HEK293 (cell line): ENCODE measurements around the gene STK4.

Experiments used
- BCL11A ChIP-seq: fragments of 450-650 bp; formaldehyde crosslinking; IDR thresholded peaks from 2 replicates; pipeline ENCODE4 v1.5.1; 2016; ENCODE audit warnings: low read depth, missing biosample characterization, missing genetic modification characterization
- CTCF ChIP-seq: fragments of 450-650 bp; formaldehyde crosslinking; IDR thresholded peaks from 2 replicates; pipeline ENCODE4 v1.5.1; 2016; ENCODE audit warnings: missing biosample characterization, missing genetic modification characterization
- ZFP3 ChIP-seq: fragments of 450-650 bp; formaldehyde crosslinking; IDR thresholded peaks from 2 replicates; pipeline ENCODE4 v1.5.1; 2016; ENCODE audit warnings: low read depth, missing biosample characterization, missing genetic modification characterization
- TF ChIP-seq, protein P1 (sequence below): fragments of 450-650 bp; formaldehyde crosslinking; IDR thresholded peaks from 2 replicates; pipeline ENCODE4 v1.5.1; 2016; ENCODE audit warnings: missing biosample characterization, missing genetic modification characterization, low read depth

DNA sequence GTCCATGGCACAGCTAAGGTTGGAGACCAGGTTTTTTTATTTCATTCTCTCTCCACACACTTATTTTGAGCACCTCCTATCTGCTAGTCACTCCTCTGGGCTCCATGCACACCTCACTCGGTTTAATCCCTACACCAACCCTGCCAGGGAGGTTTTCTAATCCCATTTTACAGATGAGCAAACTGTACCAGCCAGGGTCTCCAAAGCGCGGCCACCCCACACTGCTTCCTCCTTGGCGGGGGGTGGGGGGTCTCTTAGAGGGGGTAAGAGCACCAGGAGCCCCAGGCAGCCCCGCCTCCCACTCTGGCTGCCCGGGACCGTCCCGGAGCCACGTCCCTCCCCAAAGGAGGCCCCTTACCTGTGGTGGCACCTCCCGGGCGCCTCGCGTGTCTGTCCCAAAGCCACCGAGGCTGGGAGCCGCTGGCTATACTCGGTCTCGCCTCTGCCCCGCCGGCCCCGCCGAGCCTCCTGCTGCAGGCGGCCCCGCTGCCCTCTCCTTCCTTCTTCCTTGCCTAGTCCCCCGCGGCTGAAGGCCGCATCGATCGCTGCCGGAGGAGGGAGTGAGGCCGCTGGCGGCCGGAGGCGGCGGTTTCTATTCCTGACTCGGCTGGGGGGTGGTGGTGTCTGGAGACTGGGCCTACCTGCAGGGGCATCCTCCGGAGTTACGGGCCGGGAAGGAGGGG, 134.4 kb downstream of the STK4 start, which contains the start of gene KCNS1:
- TF ChIP-seq ZFP3 (tag by site-specific recombination), result no peak
- TF ChIP-seq CTCF, result no peak
- no peak for TF ChIP-seq BCL11A
- TF ChIP-seq, protein P1, sequence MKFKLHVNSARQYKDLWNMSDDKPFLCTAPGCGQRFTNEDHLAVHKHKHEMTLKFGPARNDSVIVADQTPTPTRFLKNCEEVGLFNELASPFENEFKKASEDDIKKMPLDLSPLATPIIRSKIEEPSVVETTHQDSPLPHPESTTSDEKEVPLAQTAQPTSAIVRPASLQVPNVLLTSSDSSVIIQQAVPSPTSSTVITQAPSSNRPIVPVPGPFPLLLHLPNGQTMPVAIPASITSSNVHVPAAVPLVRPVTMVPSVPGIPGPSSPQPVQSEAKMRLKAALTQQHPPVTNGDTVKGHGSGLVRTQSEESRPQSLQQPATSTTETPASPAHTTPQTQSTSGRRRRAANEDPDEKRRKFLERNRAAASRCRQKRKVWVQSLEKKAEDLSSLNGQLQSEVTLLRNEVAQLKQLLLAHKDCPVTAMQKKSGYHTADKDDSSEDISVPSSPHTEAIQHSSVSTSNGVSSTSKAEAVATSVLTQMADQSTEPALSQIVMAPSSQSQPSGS (tag by site-specific recombination), result no peak
